HepG2 (cell line): ENCODE results near the gene ANXA9.

ENCODE experiments used
- ATAD3A ChIP-seq: sonication (generic); formaldehyde crosslinking; IDR thresholded peaks from 2 replicates; pipeline ENCODE4 v1.4.0; 2020; ENCODE audit warnings: missing genetic modification reagents
- CBX5 ChIP-seq: sonication (generic); formaldehyde crosslinking; IDR thresholded peaks from 2 replicates; pipeline ENCODE4 v1.4.0; 2020; ENCODE audit warnings: missing genetic modification reagents, borderline replicate concordance
- CTCF ChIP-seq: sonication (generic); formaldehyde crosslinking; IDR thresholded peaks from 2 replicates; pipeline ENCODE4 v1.5.0; 2020; ENCODE audit warnings: mild to moderate bottlenecking, missing genetic modification reagents, moderate library complexity
- GMEB1 ChIP-seq: sonication (generic); formaldehyde crosslinking; IDR thresholded peaks from 2 replicates; pipeline ENCODE4 v1.5.1; 2020; ENCODE audit warnings: missing genetic modification reagents, mild to moderate bottlenecking, borderline replicate concordance
- HOMEZ ChIP-seq: IDR thresholded peaks from 2 replicates; pipeline ENCODE4 v1.6.1; 2016; ENCODE audit warnings: low read depth
- NFIC ChIP-seq: IDR thresholded peaks from 2 replicates; pipeline ENCODE4 v1.6.1; 2012; ENCODE audit warnings: mild to moderate bottlenecking, low read length, inconsistent platforms
- NR1H2 ChIP-seq: sonication (generic); formaldehyde crosslinking; IDR thresholded peaks from 2 replicates; pipeline ENCODE4 v1.8.1; 2022; ENCODE audit warnings: low read depth, missing genetic modification reagents, borderline replicate concordance
- POGZ ChIP-seq: sonication (generic); formaldehyde crosslinking; IDR thresholded peaks from 2 replicates; pipeline ENCODE4 v1.4.0; 2020; ENCODE audit warnings: mild to moderate bottlenecking, missing genetic modification reagents
- RFX5 ChIP-seq: IDR thresholded peaks from 2 replicates; pipeline ENCODE4 v1.6.1; 2011; ENCODE audit warnings: low read depth, low read length, improper control_type of control experiment
- SETDB1 ChIP-seq: sonication (generic); formaldehyde crosslinking; IDR thresholded peaks from 2 replicates; pipeline ENCODE4 v1.5.1; 2020; ENCODE audit warnings: missing genetic modification reagents, mild to moderate bottlenecking, borderline replicate concordance
- TAF1 ChIP-seq: sonication (generic); formaldehyde crosslinking; IDR thresholded peaks from 2 replicates; pipeline ENCODE4 v1.4.0; 2020; ENCODE audit warnings: missing genetic modification reagents
- ZHX1 ChIP-seq: sonication (generic); formaldehyde crosslinking; IDR thresholded peaks from 2 replicates; pipeline ENCODE4 v1.8.1; 2022; ENCODE audit warnings: low read depth, mild to moderate bottlenecking, missing genetic modification reagents

GRCh38 chr1:150968491-150968890 lies 13.6 kb upstream of the ANXA9 start:
- no peak for TF ChIP-seq NFIC
- no peak for TF ChIP-seq CTCF (CRISPR knock-in tag)
- TF ChIP-seq RFX5: no peak
- no peak for TF ChIP-seq ATAD3A (CRISPR knock-in tag)
- TF ChIP-seq GMEB1 (CRISPR knock-in tag): no peak
- no peak for TF ChIP-seq NR1H2
- no peak for TF ChIP-seq POGZ (CRISPR knock-in tag)
- TF ChIP-seq ZHX1 (CRISPR knock-in tag): no peak
- no peak for TF ChIP-seq CBX5 (CRISPR knock-in tag)
- no peak for TF ChIP-seq HOMEZ
- TF ChIP-seq TAF1 (CRISPR knock-in tag): no peak
- TF ChIP-seq SETDB1 (CRISPR knock-in tag): no peak
